Measurements from ENCODE around the gene CEP128.

- TF ChIP-seq ZNF274 (IDR thresholded peaks at IDR 0.05; ENCODE audit: low read depth, low read length) (no peak), YY1 (IDR thresholded peaks at IDR 0.05; ENCODE audit: insufficient read depth, insufficient read length) (no peak)
Measured at GRCh38 chr14:80544366-80544765, 397.2 kb downstream of the CEP128 start.
